ENCODE data around the gene ZC3H7A. TPM values are rescaled to one million over a fixed set of nuclear protein-coding genes. Genes with fewer than 3 reads are reported as not detected.
A peak's percentile ranks its signal among the peaks of the same experiment; 100 is the strongest.

ZC3H7A gene, protein sequence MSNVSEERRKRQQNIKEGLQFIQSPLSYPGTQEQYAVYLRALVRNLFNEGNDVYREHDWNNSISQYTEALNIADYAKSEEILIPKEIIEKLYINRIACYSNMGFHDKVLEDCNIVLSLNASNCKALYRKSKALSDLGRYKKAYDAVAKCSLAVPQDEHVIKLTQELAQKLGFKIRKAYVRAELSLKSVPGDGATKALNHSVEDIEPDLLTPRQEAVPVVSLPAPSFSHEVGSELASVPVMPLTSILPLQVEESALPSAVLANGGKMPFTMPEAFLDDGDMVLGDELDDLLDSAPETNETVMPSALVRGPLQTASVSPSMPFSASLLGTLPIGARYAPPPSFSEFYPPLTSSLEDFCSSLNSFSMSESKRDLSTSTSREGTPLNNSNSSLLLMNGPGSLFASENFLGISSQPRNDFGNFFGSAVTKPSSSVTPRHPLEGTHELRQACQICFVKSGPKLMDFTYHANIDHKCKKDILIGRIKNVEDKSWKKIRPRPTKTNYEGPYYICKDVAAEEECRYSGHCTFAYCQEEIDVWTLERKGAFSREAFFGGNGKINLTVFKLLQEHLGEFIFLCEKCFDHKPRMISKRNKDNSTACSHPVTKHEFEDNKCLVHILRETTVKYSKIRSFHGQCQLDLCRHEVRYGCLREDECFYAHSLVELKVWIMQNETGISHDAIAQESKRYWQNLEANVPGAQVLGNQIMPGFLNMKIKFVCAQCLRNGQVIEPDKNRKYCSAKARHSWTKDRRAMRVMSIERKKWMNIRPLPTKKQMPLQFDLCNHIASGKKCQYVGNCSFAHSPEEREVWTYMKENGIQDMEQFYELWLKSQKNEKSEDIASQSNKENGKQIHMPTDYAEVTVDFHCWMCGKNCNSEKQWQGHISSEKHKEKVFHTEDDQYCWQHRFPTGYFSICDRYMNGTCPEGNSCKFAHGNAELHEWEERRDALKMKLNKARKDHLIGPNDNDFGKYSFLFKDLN
- 56.0 to 72.4 TPM (median 57.9 TPM) in 3 replicates for total RNA-seq
- long read RNA-seq, transcript ZC3H7A-201 (23 exons, 3,825 nt): major isoform, 71 of 95 reads
- long read RNA-seq, partial matches to known transcripts: 0 of 95 reads
- long read RNA-seq, other reads (novel, unspliced or antisense): 23 of 95 reads

DNA sequence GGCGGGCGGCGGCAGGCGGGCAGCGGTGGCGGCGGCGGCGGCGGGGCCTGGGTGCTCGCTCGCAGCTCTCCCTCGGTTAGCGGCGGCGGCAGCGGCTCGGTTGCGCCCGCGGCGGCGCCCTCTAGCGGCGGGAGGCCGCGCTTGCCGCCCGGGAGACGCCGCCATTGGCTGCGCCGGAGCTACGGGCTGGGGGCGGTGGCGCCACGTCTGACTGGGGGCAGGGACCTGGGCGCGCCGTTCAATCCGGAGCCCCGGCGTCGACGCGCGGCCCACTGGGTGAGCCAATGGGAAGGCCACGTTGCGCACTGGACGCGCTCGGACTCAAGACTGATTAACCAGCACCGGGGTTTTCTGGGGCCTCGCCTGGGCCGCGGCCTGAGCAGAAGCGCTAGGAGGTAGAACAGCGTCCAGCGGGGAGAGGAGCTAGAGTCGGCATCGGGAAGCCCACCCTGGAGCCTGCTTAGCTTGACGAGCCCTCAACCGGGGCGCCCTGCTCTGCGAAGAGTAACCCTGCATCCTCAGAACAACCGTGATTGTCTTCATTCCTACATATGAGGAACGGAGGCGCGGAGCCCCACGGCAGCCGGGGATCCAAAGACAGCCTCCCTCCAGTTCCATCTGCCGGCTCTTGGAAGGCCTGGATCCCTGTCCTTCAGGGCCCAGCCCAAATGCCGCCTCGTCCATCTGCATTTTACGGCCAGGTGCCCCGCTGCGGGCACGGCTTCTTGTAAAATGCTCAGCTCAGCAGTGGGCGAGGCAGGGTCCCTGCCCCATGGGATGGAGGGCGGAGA, at the start of gene ZC3H7A:
Gene ZC3H7A (minus strand): TSS at position 93 of the 791 bp plus-strand sequence. CDS start 14,904 bp downstream, outside the sequence.
- Mint-ChIP-seq H3K36me3 (ENCODE audit: low read depth) (peaks cover 5% of the 10 kb centered on the region), H3K27ac (ENCODE audit: unreplicated experiment) (peak within 1 kb of the TSS; percentile 96), H3K4me3 (ENCODE audit: unreplicated experiment) (peak within 1 kb of the TSS; percentile 88), H3K4me1 (ENCODE audit: low read depth) (peaks cover 77% of the 10 kb centered on the region), H3K27me3 (ENCODE audit: low read depth) (no peaks in the 10 kb centered on the region), H3K9me3 (ENCODE audit: low read depth) (no peaks in the 10 kb centered on the region)
- TF ChIP-seq, protein P1, sequence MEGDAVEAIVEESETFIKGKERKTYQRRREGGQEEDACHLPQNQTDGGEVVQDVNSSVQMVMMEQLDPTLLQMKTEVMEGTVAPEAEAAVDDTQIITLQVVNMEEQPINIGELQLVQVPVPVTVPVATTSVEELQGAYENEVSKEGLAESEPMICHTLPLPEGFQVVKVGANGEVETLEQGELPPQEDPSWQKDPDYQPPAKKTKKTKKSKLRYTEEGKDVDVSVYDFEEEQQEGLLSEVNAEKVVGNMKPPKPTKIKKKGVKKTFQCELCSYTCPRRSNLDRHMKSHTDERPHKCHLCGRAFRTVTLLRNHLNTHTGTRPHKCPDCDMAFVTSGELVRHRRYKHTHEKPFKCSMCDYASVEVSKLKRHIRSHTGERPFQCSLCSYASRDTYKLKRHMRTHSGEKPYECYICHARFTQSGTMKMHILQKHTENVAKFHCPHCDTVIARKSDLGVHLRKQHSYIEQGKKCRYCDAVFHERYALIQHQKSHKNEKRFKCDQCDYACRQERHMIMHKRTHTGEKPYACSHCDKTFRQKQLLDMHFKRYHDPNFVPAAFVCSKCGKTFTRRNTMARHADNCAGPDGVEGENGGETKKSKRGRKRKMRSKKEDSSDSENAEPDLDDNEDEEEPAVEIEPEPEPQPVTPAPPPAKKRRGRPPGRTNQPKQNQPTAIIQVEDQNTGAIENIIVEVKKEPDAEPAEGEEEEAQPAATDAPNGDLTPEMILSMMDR (IDR thresholded peaks at IDR 0.05): peak; percentile 81
- DNase-seq (ENCODE audit: low spot score): peak; percentile 99

DNA sequence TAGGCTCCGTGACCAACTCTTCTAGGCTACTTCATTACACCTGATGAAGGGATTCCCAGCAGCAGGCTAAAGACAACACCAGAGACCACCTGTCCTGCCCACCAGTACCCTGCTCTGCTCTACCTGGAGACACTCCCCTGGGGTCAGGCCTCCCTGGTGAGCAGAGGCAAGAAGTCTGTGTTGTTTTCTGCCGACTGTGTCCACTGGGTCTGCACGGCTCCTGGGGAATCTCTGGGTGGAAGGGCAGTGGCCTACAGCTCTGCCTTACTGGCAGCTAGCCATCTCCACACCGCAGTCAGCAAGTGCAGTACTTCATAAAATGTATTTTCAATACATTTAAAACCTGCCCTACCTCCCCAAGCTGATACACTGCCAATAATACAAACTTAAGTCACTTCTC, 47.4 kb upstream of the ZC3H7A start:
- no peak for DNase-seq (ENCODE audit: low spot score)
- H3K27me3 Mint-ChIP-seq (ENCODE audit: low read depth): no peaks in the 10 kb centered on the region
- H3K27ac Mint-ChIP-seq (ENCODE audit: unreplicated experiment): no peak overlapping the region
- H3K4me1 Mint-ChIP-seq (ENCODE audit: low read depth): peaks cover 6% of the 10 kb centered on the region
- H3K4me3 Mint-ChIP-seq (ENCODE audit: unreplicated experiment): no peak overlapping the region
- no peaks in the 10 kb centered on the region for H3K9me3 Mint-ChIP-seq (ENCODE audit: low read depth)
- TF ChIP-seq, protein P1 (IDR thresholded peaks at IDR 0.05): no peak
- H3K36me3 Mint-ChIP-seq (ENCODE audit: low read depth): peaks cover 32% of the 10 kb centered on the region

DNA sequence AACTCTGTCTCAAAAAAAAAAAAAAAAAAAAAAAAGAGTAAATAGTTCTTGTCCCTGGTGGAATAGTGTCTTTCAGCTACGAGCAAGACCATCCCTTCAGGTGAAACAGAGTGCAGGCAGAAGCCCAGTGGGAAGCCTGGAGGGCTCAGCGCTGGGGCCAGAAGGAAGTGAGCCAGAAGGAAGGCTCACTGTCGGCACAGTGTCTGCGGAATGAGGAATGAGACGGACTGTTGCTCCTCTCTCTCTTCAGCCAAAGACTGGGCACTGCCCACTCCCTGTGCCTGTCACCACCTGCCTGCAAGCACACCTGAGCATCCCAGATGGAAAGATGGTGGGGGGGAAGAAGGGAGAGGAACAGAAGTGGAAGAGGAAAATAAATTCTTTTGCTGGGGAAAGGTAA, 46.8 kb upstream of the ZC3H7A start:
- no peak overlapping the region for H3K27ac Mint-ChIP-seq (ENCODE audit: unreplicated experiment)
- H3K36me3 Mint-ChIP-seq (ENCODE audit: low read depth): peaks cover 33% of the 10 kb centered on the region

DNA sequence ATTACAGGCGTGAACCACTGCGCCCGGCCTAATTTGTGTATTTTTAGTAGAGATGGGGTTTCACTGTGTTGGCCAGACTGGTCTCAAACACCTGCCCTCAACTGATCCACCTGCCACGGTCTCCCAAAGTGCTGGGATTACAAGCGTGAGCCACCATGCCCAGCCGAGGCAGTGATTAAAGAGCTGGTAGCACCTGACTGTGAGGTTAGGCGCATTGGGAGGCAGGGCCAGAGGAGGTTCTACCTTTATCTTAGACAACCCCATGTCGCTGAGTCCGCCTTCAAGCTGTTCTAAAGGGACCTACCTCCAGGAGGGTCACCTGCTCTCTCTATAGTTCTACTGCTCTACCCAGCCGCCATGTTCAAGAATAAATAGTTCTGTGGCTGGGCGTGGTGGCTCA, 46.1 kb upstream of the ZC3H7A start:
- no peaks in the 10 kb centered on the region for H3K4me1 Mint-ChIP-seq (ENCODE audit: low read depth)
- TF ChIP-seq, protein P1 (IDR thresholded peaks at IDR 0.05): no peak
- no peak for DNase-seq (ENCODE audit: low spot score)
- H3K27me3 Mint-ChIP-seq (ENCODE audit: low read depth): no peaks in the 10 kb centered on the region
- H3K9me3 Mint-ChIP-seq (ENCODE audit: low read depth): no peaks in the 10 kb centered on the region
- no peak overlapping the region for H3K27ac Mint-ChIP-seq (ENCODE audit: unreplicated experiment)
- no peak overlapping the region for H3K4me3 Mint-ChIP-seq (ENCODE audit: unreplicated experiment)
- H3K36me3 Mint-ChIP-seq (ENCODE audit: low read depth): peaks cover 31% of the 10 kb centered on the region

More for the DNA sequence above, 46.8 kb upstream of the ZC3H7A start:
- Mint-ChIP-seq H3K9me3 (ENCODE audit: low read depth) (no peaks in the 10 kb centered on the region), H3K4me1 (ENCODE audit: low read depth) (peaks cover 1% of the 10 kb centered on the region), H3K27me3 (ENCODE audit: low read depth) (no peaks in the 10 kb centered on the region), H3K4me3 (ENCODE audit: unreplicated experiment) (no peak overlapping the region)
- TF ChIP-seq, protein P1 (IDR thresholded peaks at IDR 0.05): no peak
- DNase-seq (ENCODE audit: low spot score): no peak

All from chondrocyte (in vitro differentiated cells).